HCT116 (cell line): ENCODE data around the gene GRIN1. TPM values are rescaled to one million over a fixed set of nuclear protein-coding genes. Genes with fewer than 3 reads are reported as not detected.

Source experiments
- ATAC-seq: fragments of 200-7000 bp; cut with Tn5 transposase; 2 replicates; pipeline ENCODE4 v1.9.1; 2020; ENCODE audit warnings: mild to moderate bottlenecking, moderate library complexity
- BruUV-seq: library from RNA; stranded (reverse); fragments of 400-500 nt; replicated peaks from 2 replicates; lab custom pipeline; 2021; lab: Mats Ljungman, UMichigan
- CTCF ChIA-PET: fragments of 300-600 bp; sonication (Branson Sonifier 250); formaldehyde crosslinking; loops from one replicate; lab custom pipeline; 2021; ENCODE audit warnings: antibody characterized with exemption; lab: Charles Lee
- POLR2A ChIA-PET: fragments of 300-600, 350-600 bp; sonication (Branson Sonifier 250); formaldehyde crosslinking; loops from one replicate; lab custom pipeline; 2021; ENCODE audit warnings: antibody characterized with exemption; lab: Charles Lee
- RAD21 ChIA-PET, 2 experiments: fragments of 300-600 bp; sonication (Branson Sonifier 250); formaldehyde crosslinking; loops; one replicate each; lab custom pipeline; 2023; ENCODE audit warnings: low total read pairs in 2 of 2; ENCODE audit not compliant: uncharacterized antibody in 2 of 2, unreplicated experiment in 2 of 2, low non-redundant PET in 1 of 2; lab: Charles Lee
- DNase-seq: peaks from one replicate; pipeline ENCODE4 v3.0.0-alpha.2; 2010; ENCODE audit warnings: low read depth, low spot score
- H2AFZ ChIP-seq: fragments of 200-600 bp; shearing (Covaris generic), sonication (generic); 2 replicates; pipeline ENCODE4 v1.6.1; 2017; ENCODE audit warnings: low read depth, mixed run types, mixed read lengths, antibody characterized with exemption, low read length; ENCODE audit not compliant: poor library complexity, severe bottlenecking
- H3K27ac ChIP-seq: 2 replicates; pipeline ENCODE4 v1.5.1; 2012; ENCODE audit warnings: low read depth, low read length
- H3K27me3 ChIP-seq: fragments of 200-600 bp; sonication (generic); 2 replicates; pipeline ENCODE4 v1.6.1; 2016; ENCODE audit warnings: mixed run types, low read length, mixed read lengths; ENCODE audit not compliant: insufficient read depth
- H3K36me3 ChIP-seq, 2 experiments: fragments of 200-500 bp in 1 of 2; fragments of 200-600 bp in 1 of 2; sonication (Bioruptor generic) in 1 of 2; sonication (generic) in 1 of 2; 2 replicates each; pipeline versions ENCODE4 v1.5.1 to v1.6.1; 2014 to 2016; ENCODE audit warnings: low read length in 2 of 2, inconsistent platforms in 1 of 2, mixed read lengths in 1 of 2, mixed run types in 1 of 2; ENCODE audit not compliant: insufficient read depth in 2 of 2, control insufficient read depth in 1 of 2
- H3K4me1 ChIP-seq, 2 experiments: fragments of 200-600 bp in 1 of 2; sonication (generic) in 1 of 2; 2 replicates each; pipeline versions ENCODE4 v1.5.1 to v1.6.1; 2012 to 2017; ENCODE audit warnings: low read length in 2 of 2, inconsistent platforms in 1 of 2, mild to moderate bottlenecking in 1 of 2, mixed read lengths in 1 of 2, mixed run types in 1 of 2, moderate library complexity in 1 of 2; ENCODE audit not compliant: insufficient read depth in 2 of 2, control insufficient read depth in 1 of 2
- H3K4me2 ChIP-seq: fragments of 200-600 bp; sonication (generic); 2 replicates; pipeline ENCODE4 v1.6.1; 2017; ENCODE audit warnings: mixed run types, low read length, mixed read lengths
- H3K4me3 ChIP-seq, 2 experiments: fragments of 200-600 bp in 1 of 2; sonication (generic) in 1 of 2; replicated peaks in 1 of 2; 2 replicates each; pipeline ENCODE4 v1.5.1; 2011 to 2016; ENCODE audit warnings: low read length in 2 of 2, control low read depth in 1 of 2, low read depth in 1 of 2, mild to moderate bottlenecking in 1 of 2, mixed read lengths in 1 of 2, mixed run types in 1 of 2
- H3K79me2 ChIP-seq: fragments of 200-600 bp; sonication (generic); 2 replicates; pipeline ENCODE4 v1.6.1; 2017; ENCODE audit warnings: mild to moderate bottlenecking, mixed run types, low read length, moderate library complexity, mixed read lengths; ENCODE audit not compliant: insufficient read depth
- H3K9ac ChIP-seq: fragments of 200-600 bp; sonication (generic); 2 replicates; pipeline ENCODE4 v1.6.1; 2016; ENCODE audit warnings: low read length, mixed read lengths
- H3K9me2 ChIP-seq: fragments of 200-600 bp; sonication (generic), shearing (Covaris generic); 2 replicates; pipeline ENCODE4 v1.6.1; 2017; ENCODE audit warnings: mixed run types, mild to moderate bottlenecking, moderate library complexity; ENCODE audit not compliant: insufficient read depth
- H3K9me3 ChIP-seq, 2 experiments: fragments of 200-500 bp in 1 of 2; fragments of 200-600 bp in 1 of 2; sonication (Bioruptor generic) in 1 of 2; sonication (generic) in 1 of 2; 2 replicates each; pipeline ENCODE4 v1.6.1; 2014 to 2017; ENCODE audit warnings: low read length in 2 of 2, mixed read lengths in 2 of 2, inconsistent platforms in 1 of 2, low read depth in 1 of 2, mild to moderate bottlenecking in 1 of 2, mixed run types in 1 of 2, moderate library complexity in 1 of 2; ENCODE audit not compliant: control insufficient read depth in 1 of 2, insufficient read depth in 1 of 2
- H4K20me1 ChIP-seq: fragments of 200-600 bp; sonication (generic), shearing (Covaris generic); 2 replicates; pipeline ENCODE4 v1.6.1; 2017; ENCODE audit warnings: mixed run types, mild to moderate bottlenecking, moderate library complexity; ENCODE audit not compliant: insufficient read depth
- CBX3 ChIP-seq: IDR thresholded peaks from 2 replicates; pipeline ENCODE4 v1.6.1; 2012; ENCODE audit warnings: low read depth
- CEBPB ChIP-seq: IDR thresholded peaks from 2 replicates; pipeline ENCODE4 v1.6.1; 2012; ENCODE audit warnings: low read depth
- EGR1 ChIP-seq: IDR thresholded peaks from 2 replicates; pipeline ENCODE4 v1.6.1; 2012; ENCODE audit warnings: low read depth
- EZH2 ChIP-seq: fragments of 200-600 bp; sonication (generic); IDR thresholded peaks from 2 replicates; pipeline ENCODE4 v1.6.1; 2017; ENCODE audit warnings: antibody characterized with exemption, mixed run types
- EZH2phosphoT487 ChIP-seq: fragments of 200-600 bp; IDR thresholded peaks from 2 replicates; pipeline ENCODE4 v1.6.1; 2018; ENCODE audit warnings: antibody characterized with exemption, borderline replicate concordance
- POLR2A ChIP-seq: IDR thresholded peaks from 2 replicates; pipeline ENCODE4 v1.7.0; 2011; ENCODE audit warnings: borderline replicate concordance; ENCODE audit not compliant: insufficient read depth, insufficient read length; ENCODE audit errors: extremely low read depth
- POLR2AphosphoS5 ChIP-seq: IDR thresholded peaks from 2 replicates; pipeline ENCODE4 v1.6.1; 2011; ENCODE audit warnings: mild to moderate bottlenecking, low read depth, low read length, moderate library complexity
- SIN3A ChIP-seq: IDR thresholded peaks from 2 replicates; pipeline ENCODE4 v1.6.1; 2012; ENCODE audit warnings: low read depth
- SRF ChIP-seq: IDR thresholded peaks from 2 replicates; pipeline ENCODE4 v1.6.1; 2012; ENCODE audit warnings: low read depth
- YY1 ChIP-seq: IDR thresholded peaks from 2 replicates; pipeline ENCODE4 v1.6.1; 2011; ENCODE audit warnings: low read length, low read depth, moderate library complexity, mild to moderate bottlenecking; ENCODE audit not compliant: insufficient replicate concordance; ENCODE audit errors: extremely low read depth
- intact Hi-C: fragments of 100-400 bp; cut with micrococcal nuclease; formaldehyde crosslinking; loops from 2 replicates; pipeline ENCODE4 v1.10.0; 2022
- total RNA-seq: library from RNA; stranded (reverse); gene quantifications from one replicate; pipeline ENCODE4 v1.2.1, GENCODE V29; 2021; ENCODE audit not compliant: unreplicated experiment
- TF ChIP-seq, protein P1 (sequence below): IDR thresholded peaks from 2 replicates; pipeline ENCODE4 v1.6.1; 2012
- TF ChIP-seq, protein P2 (sequence below): IDR thresholded peaks from 2 replicates; pipeline ENCODE4 v1.6.1; 2012; ENCODE audit warnings: low read depth
- TF ChIP-seq, protein P3 (sequence below): IDR thresholded peaks from 2 replicates; pipeline ENCODE4 v1.6.1; 2011; ENCODE audit warnings: mild to moderate bottlenecking, low read length, moderate library complexity; ENCODE audit not compliant: insufficient replicate concordance; ENCODE audit errors: extremely low read depth

Gene GRIN1
- total RNA-seq, 1 experiment from 2014 or later, result 23.1 TPM

DNA sequence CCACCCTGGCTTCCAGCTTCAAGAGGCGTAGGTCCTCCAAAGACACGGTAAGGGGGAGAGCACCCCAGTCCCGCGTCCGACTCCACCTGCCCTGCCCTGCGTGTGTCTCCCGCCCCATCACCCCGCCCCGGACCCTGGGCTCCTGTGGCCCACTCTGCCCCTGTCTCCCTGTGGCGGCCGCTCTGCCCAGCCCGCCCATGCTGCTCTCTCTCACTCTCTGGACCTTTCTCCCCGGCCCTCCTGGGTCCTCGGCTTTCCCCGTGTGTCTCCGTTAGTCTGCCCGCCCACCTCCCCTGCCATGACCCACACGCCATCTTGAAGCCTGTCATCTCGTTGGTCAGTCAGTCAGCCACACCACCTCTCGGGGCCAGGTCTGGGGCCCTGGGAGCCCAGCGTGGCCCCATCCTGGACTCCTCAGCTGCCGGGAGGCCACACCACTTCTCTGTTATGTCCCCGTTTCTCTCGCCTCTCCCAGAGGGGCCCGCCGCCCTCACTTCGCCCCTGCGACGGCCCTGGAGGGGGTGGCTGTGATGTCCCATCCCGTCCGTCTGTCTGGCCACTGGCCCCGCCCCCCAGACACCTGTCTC, 26.4 kb downstream of the GRIN1 start:
- Histone ChIP-seq H3K9me2 (no peaks in the 10 kb centered on the region), H3K27me3 (no peaks in the 10 kb centered on the region), H3K27ac (no peak overlapping the region), H4K20me1 (no peaks in the 10 kb centered on the region), H3K4me2 (no peak overlapping the region), H3K4me1 (peaks cover 18 to 69% of the 10 kb centered on the region in 2 experiments), H3K9ac (no peak overlapping the region), H3K9me3 (no peaks in the 10 kb centered on the region), H2AFZ (no peak overlapping the region), H3K79me2 (no peaks in the 10 kb centered on the region), H3K4me3 (no peak overlapping the region), H3K36me3 (no peaks in the 10 kb centered on the region)
- ChIA-PET CTCF (no interaction called here), RAD21 (no interaction called here), POLR2A (no interaction called here)
- intact Hi-C loops, result no loop called here
- no TSS peak for BruUV-seq
- no peak for TF ChIP-seq CBX3
- ATAC-seq (no peak), DNase-seq (no peak)

DNA sequence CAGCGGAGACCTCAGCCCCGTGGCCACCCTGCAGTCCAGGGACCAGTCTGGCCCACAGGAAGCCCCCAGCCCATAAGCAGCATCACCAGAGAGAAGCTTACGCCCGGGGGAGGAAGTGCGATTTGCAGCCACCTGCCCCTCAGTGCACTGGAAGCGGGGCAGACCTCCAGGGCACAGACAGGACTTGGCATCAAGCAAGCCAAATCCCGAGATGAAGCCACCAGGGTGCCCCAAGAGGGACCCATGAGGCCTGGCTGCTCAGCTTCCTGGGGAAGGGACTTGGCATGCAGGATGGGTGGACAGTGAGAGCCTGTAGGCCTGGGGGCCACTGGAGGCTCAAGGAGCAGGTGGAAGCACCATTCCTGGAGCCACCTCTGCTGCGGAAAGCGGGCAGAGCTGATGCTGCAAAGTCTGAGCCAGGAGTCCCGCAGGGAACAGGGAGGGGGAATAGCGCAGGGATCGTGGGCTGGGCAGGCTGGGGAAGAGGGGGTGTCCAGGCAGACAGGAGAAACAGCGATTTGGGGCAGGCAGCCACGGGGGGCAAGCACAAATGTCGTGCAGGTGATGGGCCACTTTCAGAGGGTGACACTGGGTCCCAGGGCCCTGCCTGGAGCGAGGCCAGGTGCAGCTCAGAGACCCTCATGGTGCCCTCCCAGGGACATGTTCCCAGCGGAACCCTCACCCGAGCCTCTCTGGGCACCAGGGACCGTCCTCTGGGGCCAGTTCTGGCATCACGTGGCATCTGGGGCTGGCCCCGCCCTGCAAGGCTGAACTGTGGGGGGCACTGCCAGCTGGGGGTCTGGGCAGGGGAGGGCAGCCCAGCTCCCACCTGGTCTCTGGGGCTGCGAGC, 27.7 kb downstream of the GRIN1 start:
- peaks cover 18 to 63% of the 10 kb centered on the region in 2 experiments for H3K4me1 ChIP-seq
- POLR2A ChIA-PET, result interaction anchor here (3.4 kb wide), 1 partner anchor 16 kb away, joined by 12 read pairs; no protein-coding TSS in a partner anchor
- H3K27me3 ChIP-seq, result no peaks in the 10 kb centered on the region
- CTCF ChIA-PET, result no interaction called here
- intact Hi-C loops, result no loop called here
- no peaks in the 10 kb centered on the region for H3K9me2 ChIP-seq
- H3K36me3 ChIP-seq, result no peaks in the 10 kb centered on the region
- H3K4me3 ChIP-seq, result no peak overlapping the region
- RAD21 ChIA-PET, result no interaction called here
- no peak overlapping the region for H2AFZ ChIP-seq
- H3K9ac ChIP-seq, result no peak overlapping the region
- no peak overlapping the region; the same call in 1 of the 2 replicates for H3K4me2 ChIP-seq
- BruUV-seq, result no TSS peak
- H4K20me1 ChIP-seq, result no peaks in the 10 kb centered on the region
- no peaks in the 10 kb centered on the region for H3K79me2 ChIP-seq
- DNase-seq (no peak), ATAC-seq (no peak)
- H3K27ac ChIP-seq, result no peak overlapping the region
- no peaks in the 10 kb centered on the region for H3K9me3 ChIP-seq
- TF ChIP-seq, protein P1, sequence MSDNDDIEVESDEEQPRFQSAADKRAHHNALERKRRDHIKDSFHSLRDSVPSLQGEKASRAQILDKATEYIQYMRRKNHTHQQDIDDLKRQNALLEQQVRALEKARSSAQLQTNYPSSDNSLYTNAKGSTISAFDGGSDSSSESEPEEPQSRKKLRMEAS, result no peak
- TF ChIP-seq, protein P2, sequence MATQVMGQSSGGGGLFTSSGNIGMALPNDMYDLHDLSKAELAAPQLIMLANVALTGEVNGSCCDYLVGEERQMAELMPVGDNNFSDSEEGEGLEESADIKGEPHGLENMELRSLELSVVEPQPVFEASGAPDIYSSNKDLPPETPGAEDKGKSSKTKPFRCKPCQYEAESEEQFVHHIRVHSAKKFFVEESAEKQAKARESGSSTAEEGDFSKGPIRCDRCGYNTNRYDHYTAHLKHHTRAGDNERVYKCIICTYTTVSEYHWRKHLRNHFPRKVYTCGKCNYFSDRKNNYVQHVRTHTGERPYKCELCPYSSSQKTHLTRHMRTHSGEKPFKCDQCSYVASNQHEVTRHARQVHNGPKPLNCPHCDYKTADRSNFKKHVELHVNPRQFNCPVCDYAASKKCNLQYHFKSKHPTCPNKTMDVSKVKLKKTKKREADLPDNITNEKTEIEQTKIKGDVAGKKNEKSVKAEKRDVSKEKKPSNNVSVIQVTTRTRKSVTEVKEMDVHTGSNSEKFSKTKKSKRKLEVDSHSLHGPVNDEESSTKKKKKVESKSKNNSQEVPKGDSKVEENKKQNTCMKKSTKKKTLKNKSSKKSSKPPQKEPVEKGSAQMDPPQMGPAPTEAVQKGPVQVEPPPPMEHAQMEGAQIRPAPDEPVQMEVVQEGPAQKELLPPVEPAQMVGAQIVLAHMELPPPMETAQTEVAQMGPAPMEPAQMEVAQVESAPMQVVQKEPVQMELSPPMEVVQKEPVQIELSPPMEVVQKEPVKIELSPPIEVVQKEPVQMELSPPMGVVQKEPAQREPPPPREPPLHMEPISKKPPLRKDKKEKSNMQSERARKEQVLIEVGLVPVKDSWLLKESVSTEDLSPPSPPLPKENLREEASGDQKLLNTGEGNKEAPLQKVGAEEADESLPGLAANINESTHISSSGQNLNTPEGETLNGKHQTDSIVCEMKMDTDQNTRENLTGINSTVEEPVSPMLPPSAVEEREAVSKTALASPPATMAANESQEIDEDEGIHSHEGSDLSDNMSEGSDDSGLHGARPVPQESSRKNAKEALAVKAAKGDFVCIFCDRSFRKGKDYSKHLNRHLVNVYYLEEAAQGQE, result no peak
- no peak for TF ChIP-seq EGR1
- TF ChIP-seq POLR2A, result no peak
- TF ChIP-seq SIN3A, result no peak
- TF ChIP-seq, protein P3, sequence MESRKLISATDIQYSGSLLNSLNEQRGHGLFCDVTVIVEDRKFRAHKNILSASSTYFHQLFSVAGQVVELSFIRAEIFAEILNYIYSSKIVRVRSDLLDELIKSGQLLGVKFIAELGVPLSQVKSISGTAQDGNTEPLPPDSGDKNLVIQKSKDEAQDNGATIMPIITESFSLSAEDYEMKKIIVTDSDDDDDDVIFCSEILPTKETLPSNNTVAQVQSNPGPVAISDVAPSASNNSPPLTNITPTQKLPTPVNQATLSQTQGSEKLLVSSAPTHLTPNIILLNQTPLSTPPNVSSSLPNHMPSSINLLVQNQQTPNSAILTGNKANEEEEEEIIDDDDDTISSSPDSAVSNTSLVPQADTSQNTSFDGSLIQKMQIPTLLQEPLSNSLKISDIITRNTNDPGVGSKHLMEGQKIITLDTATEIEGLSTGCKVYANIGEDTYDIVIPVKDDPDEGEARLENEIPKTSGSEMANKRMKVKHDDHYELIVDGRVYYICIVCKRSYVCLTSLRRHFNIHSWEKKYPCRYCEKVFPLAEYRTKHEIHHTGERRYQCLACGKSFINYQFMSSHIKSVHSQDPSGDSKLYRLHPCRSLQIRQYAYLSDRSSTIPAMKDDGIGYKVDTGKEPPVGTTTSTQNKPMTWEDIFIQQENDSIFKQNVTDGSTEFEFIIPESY, result no peak
- TF ChIP-seq YY1, result no peak
- no peak for TF ChIP-seq SRF
- TF ChIP-seq POLR2AphosphoS5, result no peak
- TF ChIP-seq CEBPB, result no peak
- TF ChIP-seq EZH2, result no peak
- TF ChIP-seq EZH2phosphoT487, result no peak
